ENCODE measurements around the gene NRXN3.

DNA sequence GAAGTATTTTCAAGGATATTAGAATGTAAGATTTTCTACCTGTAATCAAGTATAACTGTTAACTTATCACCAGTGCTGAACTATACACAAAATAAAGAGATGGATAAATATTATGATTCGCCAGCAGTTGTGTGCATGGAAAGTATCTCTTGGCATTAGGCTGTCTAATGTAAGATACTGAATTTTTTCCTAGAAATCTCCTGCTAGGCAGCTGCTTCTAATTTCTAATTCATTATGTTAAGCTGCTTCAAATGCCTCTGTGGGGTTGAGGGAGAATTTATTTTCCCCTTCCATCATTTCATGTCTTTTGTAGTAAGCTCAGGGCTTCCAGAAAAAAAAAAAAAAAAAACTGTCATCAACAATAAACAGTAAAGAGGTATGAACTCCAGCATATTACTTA, 1525.1 kb downstream of the NRXN3 start:
- TF ChIP-seq CTCF (IDR thresholded peaks at IDR 0.05; ENCODE audit: low read length) (no peak), EZH2 (IDR thresholded peaks at IDR 0.05; ENCODE audit: borderline replicate concordance, low read length) (no peak)

Measured in OCI-LY1 (cell line).